Lung (tissue), 12 donors: Measurements from ENCODE around the gene HOXD9. TPM values are rescaled to one million over a fixed set of nuclear protein-coding genes. Genes with fewer than 3 reads are reported as not detected.

Source experiments
- ATAC-seq: fragments of 200-7000 bp; cut with Tn5 transposase; one replicate; pipeline ENCODE4 v1.9.1; 2020; ENCODE audit warnings: moderate number of reproducible peaks; ENCODE audit not compliant: insufficient read depth, low FRiP score
- DNase-seq, 3 donors: peaks; one replicate each; pipeline ENCODE4 v3.0.0-alpha.2; 2013 to 2017
- H3K27ac ChIP-seq, 2 donors: one replicate each; pipeline ENCODE4 v1.5.1; 2013; ENCODE audit warnings: mild to moderate bottlenecking in 2 of 2, moderate library complexity in 2 of 2, control low read depth in 1 of 2, inconsistent platforms in 1 of 2, low read depth in 1 of 2, low read length in 1 of 2
- H3K27me3 ChIP-seq, 3 donors: one replicate each; pipeline ENCODE4 v1.5.1; 2013; ENCODE audit warnings: low read length in 2 of 3; ENCODE audit not compliant: control insufficient read depth in 3 of 3, insufficient read depth in 3 of 3
- H3K36me3 ChIP-seq, 4 donors: one replicate each; pipeline ENCODE4 v1.5.1; 2013; ENCODE audit warnings: low read length in 4 of 4, mild to moderate bottlenecking in 1 of 4, moderate library complexity in 1 of 4; ENCODE audit not compliant: control insufficient read depth in 4 of 4, insufficient read depth in 4 of 4
- H3K4me1 ChIP-seq, 5 donors: one replicate each; pipeline ENCODE4 v1.5.1; 2013; ENCODE audit warnings: low read length in 5 of 5, mild to moderate bottlenecking in 2 of 5, moderate library complexity in 1 of 5; ENCODE audit not compliant: control insufficient read depth in 5 of 5, insufficient read depth in 5 of 5
- H3K4me3 ChIP-seq: one replicate; pipeline ENCODE4 v1.5.1; 2013; ENCODE audit warnings: mild to moderate bottlenecking, control low read depth, moderate library complexity
- H3K9ac ChIP-seq, 2 donors: one replicate each; pipeline ENCODE4 v1.5.1; 2013; ENCODE audit warnings: low read length in 2 of 2, control low read depth in 1 of 2; ENCODE audit not compliant: insufficient read depth in 1 of 2
- H3K9me3 ChIP-seq, 4 donors: one replicate each; pipeline ENCODE4 v1.5.1; 2013; ENCODE audit warnings: low read length in 3 of 4, mild to moderate bottlenecking in 1 of 4, moderate library complexity in 1 of 4; ENCODE audit not compliant: control insufficient read depth in 4 of 4, insufficient read depth in 3 of 4
- CTCF ChIP-seq: IDR thresholded peaks from 2 replicates; pipeline ENCODE4 v1.5.1; 2012; ENCODE audit warnings: mild to moderate bottlenecking; ENCODE audit errors: control extremely low read depth, extremely low read depth
- WGBS, 2 donors: extraction: QIAGEN DNeasy Blood & Tissue Kit; methylation state at CpG; one replicate each; pipeline ENCODE4 v1.1.7; 2013; 5-methylcytosine and 5-hydroxymethylcytosine counted together
- polyA plus RNA-seq, 2 donors: library from polyadenylated mRNA; stranded (reverse); fragments of 200-250 nt; gene quantifications; one replicate each; pipeline ENCODE4 v1.2.1, GENCODE V29; 2013
- total RNA-seq, 2 donors: library from RNA; depleted of rRNA in 1 of 2; stranded (reverse); fragments of >200 nt in 1 of 2; gene quantifications; one replicate each; pipeline ENCODE4 v1.2.1, GENCODE V29; 2014 to 2021
- donor health status: control.
- donor health status: control.
- donor health status: Bipolar disorder and iron deficiency.
- donor health status: healthy.
- donor health status: DM: yes; HTN: yes; CAD: no.

HOXD9 gene
- total and polyA plus RNA-seq, 4 donors = 0.29 to 0.80 (median 0.51) TPM

GRCh38 chr2:176103194-176103593, 19.3 kb upstream of the HOXD9 start:
- DNase-seq = no peak
- Histone ChIP-seq H3K27ac (no peak overlapping the region), H3K4me1 (peaks cover 0 to 17% (median 4%) of the 10 kb centered on the region in 5 donors), H3K9ac (no peak overlapping the region), H3K36me3 (no peaks in the 10 kb centered on the region), H3K9me3 (peaks cover 0 to 12% (median 0%) of the 10 kb centered on the region in 4 donors), H3K27me3 (peaks cover 51 to 93% (median 85%) of the 10 kb centered on the region in 3 donors), H3K4me3 (no peak overlapping the region)
- ATAC-seq = no peak
- WGBS, 2 donors = 22 to 25% methylated on average over 7 of the region's 7 CpGs
- no peak for TF ChIP-seq CTCF

GRCh38 chr2:176103742-176104315, 18.7 kb upstream of the HOXD9 start:
- WGBS, 2 donors = 5 to 7% methylated on average over 17 of the region's 17 CpGs
- no peak for TF ChIP-seq CTCF
- Histone ChIP-seq H3K9me3 (peaks cover 0 to 12% (median 0%) of the 10 kb centered on the region in 4 donors), H3K4me3 (no peak overlapping the region), H3K4me1 (peaks cover 0 to 17% (median 4%) of the 10 kb centered on the region in 5 donors), H3K27me3 (peaks cover 48 to 93% (median 84%) of the 10 kb centered on the region in 3 donors), H3K9ac (no peak overlapping the region), H3K36me3 (no peaks in the 10 kb centered on the region), H3K27ac (no peak overlapping the region)
- DNase-seq (no peak), ATAC-seq (no peak)

GRCh38 chr2:176104316-176105077, 18.0 kb upstream of the HOXD9 start:
- DNase-seq (no peak), ATAC-seq (no peak)
- Histone ChIP-seq H3K4me3 (no peak overlapping the region), H3K9me3 (peaks cover 0 to 13% (median 0%) of the 10 kb centered on the region in 4 donors), H3K9ac (no peak overlapping the region), H3K4me1 (peaks cover 0 to 17% (median 4%) of the 10 kb centered on the region in 5 donors), H3K36me3 (no peaks in the 10 kb centered on the region), H3K27ac (no peak overlapping the region), H3K27me3 (peaks cover 46 to 93% (median 84%) of the 10 kb centered on the region in 3 donors)
- no peak for TF ChIP-seq CTCF
- WGBS, 2 donors = 3 to 6% methylated on average over 53 to 56 of the region's 56 CpGs
